ENCODE measurements around the gene OR14A2. TPM values are rescaled to one million over a fixed set of nuclear protein-coding genes. Genes with fewer than 3 reads are reported as not detected.
"Not testable (repeated sequence)": the region's sequence is repeated elsewhere in the genome, so short reads cannot be mapped to it uniquely, and the experiment has no call there.

Gene OR14A2
- not detected for total RNA-seq
- long read RNA-seq: 0 reads

- no peak within 1 kb of the TSS for H3K27ac ChIP-seq
- no peaks in the 10 kb centered on the region for H3K9me3 ChIP-seq
- intact Hi-C loops (cut with DNase I): no loop called here
- H3K27me3 ChIP-seq: no peaks in the 10 kb centered on the region
- no peak for DNase-seq
- H3K36me3 ChIP-seq: no peaks in the 10 kb centered on the region
- no peak within 1 kb of the TSS for H3K4me3 ChIP-seq
- 60% methylated on average over 2 of the region's 2 CpGs for WGBS (ENCODE audit: insufficient coverage, low coverage, low lambda C conversion rate, missing lambda C conversion rate)
- TF ChIP-seq CTCF (IDR thresholded peaks at IDR 0.05) (no peak), POLR2A (IDR thresholded peaks at IDR 0.05) (no peak)
- ATAC-seq: no peak
- no peaks in the 10 kb centered on the region for H3K4me1 ChIP-seq
Measured at GRCh38 chr1:247748041-247748440, at the start of gene OR14A2. Gene OR14A2 (minus strand): TSS chr1:247748141.

- Histone ChIP-seq H3K4me1 (no peaks in the 10 kb centered on the region), H3K4me3 (no peak overlapping the region), H3K27ac (no peak overlapping the region), H3K9me3 (no peaks in the 10 kb centered on the region), H3K27me3 (no peaks in the 10 kb centered on the region), H3K36me3 (no peaks in the 10 kb centered on the region)
- TF ChIP-seq CTCF (IDR thresholded peaks at IDR 0.05) (no peak), POLR2A (IDR thresholded peaks at IDR 0.05) (no peak)
- DNase-seq (no peak), ATAC-seq (no peak)
- WGBS (ENCODE audit: insufficient coverage, low coverage, low lambda C conversion rate, missing lambda C conversion rate): 3% methylated on average over 2 of the region's 2 CpGs
- intact Hi-C loops (cut with DNase I): no loop called here
Measured at GRCh38 chr1:247797518-247797917, 49.6 kb upstream of the OR14A2 start.

GRCh38 chr1:247769603-247770002, 21.7 kb upstream of the OR14A2 start:
- H3K4me3 ChIP-seq: no peak overlapping the region
- no peak for TF ChIP-seq POLR2A (IDR thresholded peaks at IDR 0.05)
- no peak for ATAC-seq
- H3K4me1 ChIP-seq: no peaks in the 10 kb centered on the region
- H3K36me3 ChIP-seq: no peaks in the 10 kb centered on the region
- no peak for DNase-seq
- no peaks in the 10 kb centered on the region for H3K27me3 ChIP-seq
- H3K27ac ChIP-seq: no peak overlapping the region
- no peaks in the 10 kb centered on the region for H3K9me3 ChIP-seq
- intact Hi-C loops (cut with DNase I): no loop called here

- TF ChIP-seq POLR2A (IDR thresholded peaks at IDR 0.05) (no peak), CTCF (IDR thresholded peaks at IDR 0.05) (no peak)
- H3K36me3 ChIP-seq: no peaks in the 10 kb centered on the region
- intact Hi-C loops (cut with DNase I): no loop called here
- 62% methylated on average over 3 of the region's 3 CpGs for WGBS (ENCODE audit: insufficient coverage, low coverage, low lambda C conversion rate, missing lambda C conversion rate)
- H3K27ac ChIP-seq: no peak within 1 kb of the TSS
- H3K4me3 ChIP-seq: no peak within 1 kb of the TSS
- H3K9me3 ChIP-seq: no peaks in the 10 kb centered on the region
- DNase-seq (no peak), ATAC-seq (no peak)
- H3K4me1 ChIP-seq: no peaks in the 10 kb centered on the region
- H3K27me3 ChIP-seq: no peaks in the 10 kb centered on the region
Measured at GRCh38 chr1:247760456-247760855, 12.5 kb upstream of the OR14A2 start, which contains the start of gene OR1C1. Gene OR1C1 (minus strand): TSS chr1:247760556. CDS start chr1:247758406, 2,150 bp downstream.

GRCh38 chr1:247754311-247754710, 6.4 kb upstream of the OR14A2 start:
- H3K9me3 ChIP-seq; H3K27ac ChIP-seq; DNase-seq; H3K36me3 ChIP-seq; intact Hi-C loops (cut with DNase I); H3K4me1 ChIP-seq; H3K4me3 ChIP-seq; H3K27me3 ChIP-seq; ATAC-seq: not testable (repeated sequence)
- 62% methylated on average over 1 of the region's 1 CpG for WGBS (ENCODE audit: insufficient coverage, low coverage, low lambda C conversion rate, missing lambda C conversion rate)

- ATAC-seq: peak in 1 of 4 donors; percentile 44
- DNase-seq: no peak
- no peaks in the 10 kb centered on the region for H3K4me1 ChIP-seq
- no CpG with 5 or more reads among the region's 1 CpG for WGBS (ENCODE audit: insufficient coverage, low coverage, low lambda C conversion rate, missing lambda C conversion rate)
- intact Hi-C loops (cut with DNase I): no loop called here
- no peaks in the 10 kb centered on the region for H3K27me3 ChIP-seq
- H3K36me3 ChIP-seq: no peaks in the 10 kb centered on the region
- H3K9me3 ChIP-seq: no peaks in the 10 kb centered on the region
- no peak overlapping the region for H3K27ac ChIP-seq
- TF ChIP-seq CTCF (IDR thresholded peaks at IDR 0.05) (no peak), POLR2A (IDR thresholded peaks at IDR 0.05) (no peak)
- H3K4me3 ChIP-seq: no peak overlapping the region
Measured at GRCh38 chr1:247749870-247750269, 1.9 kb upstream of the OR14A2 start.
